ENCODE measurements around the gene MEI1.

The MEI1 gene

GRCh38 chr22:41770715-41771468 is 71.6 kb downstream of the MEI1 start:
- no peak for DNase-seq (ENCODE audit: low spot score)
- TF ChIP-seq CTCF (IDR thresholded peaks at IDR 0.05; ENCODE audit: extremely low read depth, missing control alignments) = no peak

GRCh38 chr22:41772198-41772597 is 72.9 kb downstream of the MEI1 start:
- no peak for DNase-seq (ENCODE audit: low spot score)

GRCh38 chr22:41772645-41773044 is 73.3 kb downstream of the MEI1 start:
- no peak for DNase-seq (ENCODE audit: low spot score)

More at GRCh38 chr22:41772198-41772597, 72.9 kb downstream of the MEI1 start:
- no peak for TF ChIP-seq CTCF (IDR thresholded peaks at IDR 0.05; ENCODE audit: extremely low read depth, missing control alignments)

GRCh38 chr22:41775338-41775737 is 76.0 kb downstream of the MEI1 start:
- no peak for TF ChIP-seq CTCF (IDR thresholded peaks at IDR 0.05; ENCODE audit: extremely low read depth, missing control alignments)
- no peak for DNase-seq (ENCODE audit: low spot score)

More at GRCh38 chr22:41772645-41773044, 73.3 kb downstream of the MEI1 start:
- no peak for TF ChIP-seq CTCF (IDR thresholded peaks at IDR 0.05; ENCODE audit: extremely low read depth, missing control alignments)

GRCh38 chr22:41775976-41776375 is 76.7 kb downstream of the MEI1 start:
- no peak for TF ChIP-seq CTCF (IDR thresholded peaks at IDR 0.05; ENCODE audit: extremely low read depth, missing control alignments)
- DNase-seq (ENCODE audit: low spot score) = no peak

GRCh38 chr22:41776381-41776780 is 77.1 kb downstream of the MEI1 start:
- no peak for TF ChIP-seq CTCF (IDR thresholded peaks at IDR 0.05; ENCODE audit: extremely low read depth, missing control alignments)
- no peak for DNase-seq (ENCODE audit: low spot score)

GRCh38 chr22:41777749-41778425 is 78.6 kb downstream of the MEI1 start:
- DNase-seq (ENCODE audit: low spot score) = no peak
- TF ChIP-seq CTCF (IDR thresholded peaks at IDR 0.05; ENCODE audit: extremely low read depth, missing control alignments) = no peak

Measured in GM20000 (cell line).